Measurements from ENCODE around the gene ESR1. TPM values are rescaled to one million over a fixed set of nuclear protein-coding genes. Genes with fewer than 3 reads are reported as not detected.

ESR1 gene
- total RNA-seq, 2 donors from 2014 or later = 4.9 TPM

DNA sequence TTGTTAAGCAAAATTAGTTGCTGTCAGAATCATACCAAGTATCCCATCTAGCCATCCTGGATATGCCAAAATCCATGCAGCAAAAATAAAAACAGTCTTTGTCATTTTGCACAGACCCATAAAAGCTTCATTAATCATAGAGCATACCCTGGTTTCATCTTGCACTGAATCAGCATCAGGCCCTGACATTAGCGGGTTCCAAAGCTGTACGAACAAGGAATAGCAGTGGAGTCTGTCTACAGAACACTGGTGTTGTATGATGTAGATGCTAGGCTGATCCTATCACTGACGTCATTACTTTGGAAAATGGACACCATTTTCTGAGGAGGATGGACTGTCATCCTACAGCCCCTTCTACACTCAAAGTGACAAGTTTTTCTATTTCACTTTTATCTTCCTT is 315.6 kb downstream of the ESR1 start:
- peaks cover 4 to 27% of the 10 kb centered on the region in 2 donors for H3K4me1 ChIP-seq (ENCODE audit: control insufficient read depth in 1 of 2, low read depth in 2 of 2)
- ATAC-seq (ENCODE audit: insufficient number of reproducible peaks, low FRiP score, low read depth) (no peak), DNase-seq (ENCODE audit: low spot score) (no peak)
- H3K9me3 ChIP-seq = no peaks in the 10 kb centered on the region
- no peak overlapping the region for H3K27ac ChIP-seq
- peaks cover 29% of the 10 kb centered on the region for H3K36me3 ChIP-seq
- H3K4me3 ChIP-seq = no peak overlapping the region
- no peaks in the 10 kb centered on the region for H3K27me3 ChIP-seq (replicated peaks; ENCODE audit: insufficient read depth)
- TF ChIP-seq, protein P1, sequence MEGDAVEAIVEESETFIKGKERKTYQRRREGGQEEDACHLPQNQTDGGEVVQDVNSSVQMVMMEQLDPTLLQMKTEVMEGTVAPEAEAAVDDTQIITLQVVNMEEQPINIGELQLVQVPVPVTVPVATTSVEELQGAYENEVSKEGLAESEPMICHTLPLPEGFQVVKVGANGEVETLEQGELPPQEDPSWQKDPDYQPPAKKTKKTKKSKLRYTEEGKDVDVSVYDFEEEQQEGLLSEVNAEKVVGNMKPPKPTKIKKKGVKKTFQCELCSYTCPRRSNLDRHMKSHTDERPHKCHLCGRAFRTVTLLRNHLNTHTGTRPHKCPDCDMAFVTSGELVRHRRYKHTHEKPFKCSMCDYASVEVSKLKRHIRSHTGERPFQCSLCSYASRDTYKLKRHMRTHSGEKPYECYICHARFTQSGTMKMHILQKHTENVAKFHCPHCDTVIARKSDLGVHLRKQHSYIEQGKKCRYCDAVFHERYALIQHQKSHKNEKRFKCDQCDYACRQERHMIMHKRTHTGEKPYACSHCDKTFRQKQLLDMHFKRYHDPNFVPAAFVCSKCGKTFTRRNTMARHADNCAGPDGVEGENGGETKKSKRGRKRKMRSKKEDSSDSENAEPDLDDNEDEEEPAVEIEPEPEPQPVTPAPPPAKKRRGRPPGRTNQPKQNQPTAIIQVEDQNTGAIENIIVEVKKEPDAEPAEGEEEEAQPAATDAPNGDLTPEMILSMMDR (IDR thresholded peaks at IDR 0.05) = no peak

DNA sequence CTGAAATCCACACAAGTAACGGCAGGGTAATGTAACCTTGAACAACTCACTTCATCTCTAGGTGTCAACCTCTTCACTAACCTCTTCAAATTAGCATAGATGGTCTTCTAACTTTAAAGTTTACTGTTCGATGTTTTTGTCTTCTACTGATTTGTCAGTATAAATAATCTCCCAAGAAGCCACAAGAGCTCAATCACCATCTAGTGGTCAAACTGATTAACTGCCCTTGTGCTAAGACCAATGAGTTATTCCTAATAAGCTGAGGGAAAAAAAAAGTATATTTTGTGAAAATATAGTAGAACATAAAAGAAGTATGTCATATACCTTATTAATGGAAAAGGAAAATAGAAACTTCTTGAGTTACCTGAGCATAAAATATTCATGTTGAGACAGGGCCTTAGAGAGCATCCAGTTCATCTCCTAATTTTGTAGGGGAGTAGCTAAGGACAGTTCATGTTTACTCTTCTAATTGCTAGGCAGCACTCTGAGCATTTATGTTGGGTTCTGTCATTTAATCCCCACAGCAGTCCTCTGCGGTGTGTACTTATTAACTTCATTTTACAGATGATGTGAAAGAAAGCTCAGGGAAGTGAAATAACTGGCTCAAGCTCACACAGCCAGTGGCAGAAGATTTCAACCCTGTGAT is 317.1 kb downstream of the ESR1 start:
- Histone ChIP-seq H3K9me3 (no peaks in the 10 kb centered on the region), H3K36me3 (peaks cover 33% of the 10 kb centered on the region)
- no peak for ATAC-seq (ENCODE audit: insufficient number of reproducible peaks, low FRiP score, low read depth)

DNA sequence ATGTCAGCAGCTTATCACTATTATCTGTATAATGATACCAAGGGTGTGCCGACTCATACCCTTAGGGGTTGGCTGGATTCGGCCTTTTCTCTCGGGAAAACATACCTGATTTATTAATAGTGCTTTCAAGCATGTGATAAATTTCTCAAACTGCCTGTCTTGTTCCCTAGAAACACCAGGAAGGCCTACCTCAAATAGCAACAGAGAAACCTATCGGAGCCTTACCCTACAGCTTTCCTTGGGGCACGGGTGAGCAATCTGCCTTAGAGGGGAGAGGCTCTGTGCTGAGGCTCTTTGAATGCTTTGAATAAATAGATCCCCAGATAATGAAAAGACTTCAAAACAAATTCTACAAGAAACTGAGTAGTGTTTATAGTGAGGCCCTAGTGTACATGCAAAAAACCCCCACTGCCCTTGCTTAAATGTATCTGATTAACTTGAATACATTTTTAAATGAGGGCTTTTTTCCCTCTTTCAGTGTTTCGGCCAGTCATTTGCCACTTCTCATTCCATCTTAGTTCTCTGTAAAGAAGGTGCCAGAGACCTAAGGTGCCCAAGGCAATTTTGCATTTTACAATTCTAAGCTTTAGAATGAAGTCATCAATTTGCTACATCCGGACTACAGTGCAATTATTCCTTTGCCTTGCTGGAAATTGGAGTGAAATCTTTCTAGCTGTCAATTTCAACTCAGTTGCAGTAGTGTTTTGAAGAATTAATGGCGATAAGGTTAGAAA is 320.1 kb downstream of the ESR1 start:
- Histone ChIP-seq H3K36me3 (peaks cover 20% of the 10 kb centered on the region), H3K27ac (peak overlapping the region; percentile 6 to 8), H3K4me3 (no peak overlapping the region), H3K4me1 (ENCODE audit: control insufficient read depth in 1 of 2, low read depth in 2 of 2) (peaks cover 10 to 39% of the 10 kb centered on the region in 2 donors), H3K9me3 (no peaks in the 10 kb centered on the region), H3K27me3 (replicated peaks; ENCODE audit: insufficient read depth) (no peaks in the 10 kb centered on the region)
- TF ChIP-seq, protein P1 (IDR thresholded peaks at IDR 0.05) = no peak
- no peak for DNase-seq (ENCODE audit: low spot score)
- no peak for ATAC-seq (ENCODE audit: insufficient number of reproducible peaks, low FRiP score, low read depth)

More for the DNA sequence above, 317.1 kb downstream of the ESR1 start:
- H3K27ac ChIP-seq = no peak overlapping the region
- H3K4me1 ChIP-seq (ENCODE audit: control insufficient read depth in 1 of 2, low read depth in 2 of 2) = peaks cover 5 to 34% of the 10 kb centered on the region in 2 donors
- no peak overlapping the region for H3K4me3 ChIP-seq
- no peaks in the 10 kb centered on the region for H3K27me3 ChIP-seq (replicated peaks; ENCODE audit: insufficient read depth)
- TF ChIP-seq, protein P1 (IDR thresholded peaks at IDR 0.05) = peak; percentile 73
- no peak for DNase-seq (ENCODE audit: low spot score)

DNA sequence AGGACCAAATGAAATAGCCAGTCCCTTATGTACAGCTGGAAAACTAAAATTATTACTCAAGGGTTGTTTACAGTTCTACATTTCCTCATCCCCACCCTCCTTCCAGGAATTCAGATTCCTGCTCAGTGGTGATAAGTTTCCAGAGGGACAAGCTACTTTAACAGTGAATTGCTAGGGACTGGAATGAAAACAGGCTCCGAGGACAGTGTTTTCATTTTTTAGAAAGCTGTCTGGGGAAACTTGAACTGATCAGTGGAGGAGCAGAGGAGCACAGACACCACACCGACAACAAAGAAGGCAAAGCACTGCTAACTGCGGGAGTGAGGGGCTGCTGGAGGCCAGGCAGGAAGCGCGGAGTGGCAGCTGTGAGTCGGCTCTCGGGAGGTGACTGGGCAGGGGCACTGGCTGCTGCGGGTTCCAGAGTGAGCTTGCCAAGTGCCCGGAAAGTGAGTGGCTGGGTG is 322.2 kb downstream of the ESR1 start:
- peaks cover 10 to 30% of the 10 kb centered on the region in 2 donors for H3K4me1 ChIP-seq (ENCODE audit: control insufficient read depth in 1 of 2, low read depth in 2 of 2)
- ATAC-seq (ENCODE audit: insufficient number of reproducible peaks, low FRiP score, low read depth) (peak; percentile 26), DNase-seq (ENCODE audit: low spot score) (no peak)
- H3K9me3 ChIP-seq = no peaks in the 10 kb centered on the region
- peak overlapping the region; percentile 49 to 68 for H3K27ac ChIP-seq
- peak overlapping the region; percentile 48 for H3K4me3 ChIP-seq
- H3K27me3 ChIP-seq (replicated peaks; ENCODE audit: insufficient read depth) = no peaks in the 10 kb centered on the region
- peaks cover 37% of the 10 kb centered on the region for H3K36me3 ChIP-seq
- TF ChIP-seq, protein P1 (IDR thresholded peaks at IDR 0.05) = no peak

DNA sequence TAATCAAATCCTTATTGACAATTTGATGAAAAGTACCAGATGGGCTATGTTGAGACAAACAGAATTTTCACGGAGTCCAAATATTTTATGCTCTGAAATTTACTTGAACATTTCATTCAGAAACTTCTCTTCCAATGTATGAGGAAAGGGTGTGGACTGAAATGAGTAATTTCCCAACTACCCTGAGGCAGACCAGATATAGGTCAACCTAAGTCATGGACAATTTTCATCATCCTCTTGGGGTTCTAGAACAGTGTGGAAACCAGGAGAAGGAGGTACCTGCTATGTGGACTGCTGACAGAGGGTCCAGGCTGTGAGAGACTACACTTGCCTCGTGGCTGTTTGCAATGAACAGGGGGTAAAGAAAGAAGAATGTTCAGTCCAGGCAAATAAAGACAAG is 323.0 kb downstream of the ESR1 start:
- Histone ChIP-seq H3K9me3 (no peaks in the 10 kb centered on the region), H3K4me3 (no peak overlapping the region), H3K27me3 (replicated peaks; ENCODE audit: insufficient read depth) (no peaks in the 10 kb centered on the region), H3K36me3 (peaks cover 44% of the 10 kb centered on the region), H3K27ac (peak overlapping the region in 1 of 2 donors; percentile 68), H3K4me1 (ENCODE audit: control insufficient read depth in 1 of 2, low read depth in 2 of 2) (peaks cover 10 to 30% of the 10 kb centered on the region in 2 donors)
- no peak for DNase-seq (ENCODE audit: low spot score)
- ATAC-seq (ENCODE audit: insufficient number of reproducible peaks, low FRiP score, low read depth) = no peak
- TF ChIP-seq, protein P1 (IDR thresholded peaks at IDR 0.05) = no peak
